NCI-H1105 (cell line): ENCODE measurements around the gene ADAM11.
A peak's percentile ranks its signal among the peaks of the same experiment; 100 is the strongest.

Experiments used
- DNase-seq: peaks from one replicate; lab custom pipeline; 2025; lab: John Stamatoyannopoulos, UW

The ADAM11 gene

DNA sequence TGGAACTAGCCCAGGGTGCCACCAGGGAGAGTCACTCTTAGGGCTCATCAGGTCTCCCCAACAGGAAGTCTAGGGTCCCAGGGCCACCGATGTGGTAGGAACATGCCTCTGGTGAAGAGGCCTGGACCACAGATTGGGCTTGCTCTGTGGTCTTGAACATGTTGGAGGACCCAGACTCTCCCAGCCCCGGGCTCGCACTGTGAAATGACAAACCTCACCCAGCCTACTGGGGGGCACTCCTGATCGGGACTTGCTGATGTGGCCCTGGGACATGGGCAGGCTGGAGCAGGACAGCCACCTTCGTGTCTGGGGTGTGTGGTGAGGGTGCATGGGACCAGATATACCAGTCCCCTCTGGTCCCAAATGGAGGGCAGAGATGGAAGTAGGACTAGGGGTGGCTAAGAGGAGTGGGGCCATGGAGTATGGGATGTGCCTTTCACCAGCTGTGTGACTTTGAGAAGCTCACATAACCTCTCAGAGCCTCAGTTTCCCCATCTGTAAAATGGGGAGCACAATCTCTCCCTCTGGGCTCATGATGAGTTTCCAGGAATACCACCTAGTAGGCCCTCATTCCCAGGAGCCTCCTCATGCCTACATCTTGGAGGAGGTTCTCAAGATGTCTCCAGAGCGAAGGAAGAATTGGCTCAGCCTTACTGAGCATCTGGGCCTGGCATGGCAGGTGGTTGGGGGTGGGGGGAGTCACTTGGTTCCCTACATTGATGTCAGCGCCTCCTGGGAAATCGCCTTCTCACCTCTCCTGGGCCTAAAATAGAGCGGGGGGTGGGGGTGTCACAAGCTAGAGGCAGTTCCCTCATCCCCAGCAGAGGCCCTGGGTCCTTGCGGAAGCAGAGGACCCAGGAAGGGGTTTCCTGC lies 1.5 kb upstream of the ADAM11 start:
- no peak for DNase-seq

DNA sequence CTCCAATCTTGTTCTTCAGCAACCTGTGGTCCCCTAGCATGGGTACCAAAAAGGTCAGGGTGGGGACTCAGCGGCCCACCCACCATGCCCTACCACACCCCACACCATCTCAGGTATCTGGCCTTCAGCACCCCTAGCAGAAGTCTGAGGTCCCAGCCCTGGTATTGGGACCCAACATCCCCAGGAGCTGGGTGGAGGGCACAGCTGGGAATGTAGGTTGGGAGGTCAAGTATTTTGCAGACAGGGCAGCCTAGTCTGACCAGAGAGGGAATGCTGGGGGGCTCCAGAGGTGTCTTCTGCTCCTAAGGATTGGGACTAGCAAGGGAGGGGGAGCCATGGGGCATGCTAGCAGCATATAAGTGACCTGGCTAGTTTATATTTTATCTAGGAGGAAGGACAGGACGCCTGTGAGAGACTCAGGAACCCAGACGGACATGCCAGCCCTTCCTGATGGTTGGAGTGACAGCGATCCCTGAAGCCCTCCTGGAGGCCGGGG lies 822 bp upstream of the ADAM11 start:
- DNase-seq: no peak

GRCh38 chr17:44759086-44759915 lies 513 bp downstream of the ADAM11 start:
- no peak for DNase-seq

DNA sequence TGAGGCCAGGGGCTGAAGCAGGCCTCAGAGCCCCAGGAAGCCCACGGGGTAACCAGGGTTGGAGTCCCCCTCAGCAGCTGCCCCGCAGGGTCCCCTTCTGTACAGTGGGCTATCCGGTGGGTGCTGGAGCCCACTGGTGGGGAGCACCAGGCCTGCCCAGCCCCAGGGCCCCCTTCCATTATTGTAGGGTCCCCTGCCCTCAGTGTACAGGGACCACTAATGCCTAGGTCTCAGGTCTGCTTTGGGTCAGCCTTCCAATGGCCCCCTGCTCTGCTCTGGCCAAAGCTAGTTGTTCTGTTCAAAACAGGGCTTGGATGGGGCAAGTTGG lies 1.1 kb downstream of the ADAM11 start:
- no peak for DNase-seq

DNA sequence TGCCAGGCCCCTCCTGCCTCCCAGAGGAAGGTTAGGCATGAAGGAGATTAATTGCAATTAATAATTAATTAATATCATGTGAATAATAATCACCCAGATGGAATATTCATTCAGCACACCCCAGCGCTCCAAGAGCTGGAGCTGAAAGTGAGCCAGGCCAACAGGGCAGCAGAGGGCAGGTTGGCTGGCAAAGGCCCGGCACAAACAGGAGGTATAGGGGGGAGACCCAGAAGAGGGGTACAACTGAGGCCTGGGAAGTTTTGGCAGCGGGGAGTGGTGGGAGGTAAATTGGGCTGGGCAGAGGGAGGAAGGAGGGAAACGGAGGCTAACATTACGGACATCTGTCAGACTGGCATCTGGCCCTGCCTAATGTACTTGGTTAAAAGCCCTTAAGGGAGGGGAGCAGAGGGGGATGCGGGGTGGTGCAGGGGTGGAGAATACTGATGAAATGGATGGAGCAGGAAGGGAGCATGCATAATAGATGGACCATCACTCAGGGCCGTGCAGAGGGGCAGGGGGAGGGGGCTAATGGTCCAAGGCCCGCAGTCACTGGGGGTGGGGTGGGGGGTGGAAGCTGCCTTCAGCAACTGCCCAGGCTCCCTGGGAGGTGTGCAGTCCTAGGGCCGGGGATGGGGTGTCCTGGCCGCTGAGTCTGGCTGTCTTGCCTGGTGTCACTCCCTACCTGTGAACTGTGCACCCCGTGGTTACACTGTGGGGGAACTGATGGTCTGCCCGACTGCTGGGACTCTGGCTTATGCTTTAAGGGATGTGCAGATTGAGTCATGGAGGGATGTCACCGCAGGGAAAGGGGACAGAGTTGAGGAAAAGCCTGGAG lies 1.9 kb downstream of the ADAM11 start:
- no peak for DNase-seq

- DNase-seq: no peak
These were observed 3.4 kb downstream of the ADAM11 start for GRCh38 chr17:44761932-44762810.

DNA sequence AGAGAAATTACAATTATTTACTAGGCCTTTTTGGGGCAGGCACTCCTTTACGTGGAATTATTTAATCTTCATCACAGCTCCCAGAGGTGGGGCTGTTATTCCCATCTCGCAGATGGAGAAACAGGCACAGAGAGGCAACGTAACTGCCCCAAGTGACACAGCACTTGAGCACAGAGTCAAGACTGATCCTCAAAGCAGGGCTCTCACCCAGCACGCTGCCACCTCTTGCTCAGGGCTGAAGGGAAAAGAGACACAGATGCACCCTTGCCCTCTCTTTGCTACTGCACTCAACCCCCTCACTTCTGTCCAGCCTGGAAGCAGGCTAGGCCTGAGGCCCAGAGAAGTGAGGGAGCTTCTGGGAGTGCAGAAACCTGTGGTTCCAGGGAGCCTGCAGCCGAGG lies 4.4 kb downstream of the ADAM11 start:
- DNase-seq: no peak

DNA sequence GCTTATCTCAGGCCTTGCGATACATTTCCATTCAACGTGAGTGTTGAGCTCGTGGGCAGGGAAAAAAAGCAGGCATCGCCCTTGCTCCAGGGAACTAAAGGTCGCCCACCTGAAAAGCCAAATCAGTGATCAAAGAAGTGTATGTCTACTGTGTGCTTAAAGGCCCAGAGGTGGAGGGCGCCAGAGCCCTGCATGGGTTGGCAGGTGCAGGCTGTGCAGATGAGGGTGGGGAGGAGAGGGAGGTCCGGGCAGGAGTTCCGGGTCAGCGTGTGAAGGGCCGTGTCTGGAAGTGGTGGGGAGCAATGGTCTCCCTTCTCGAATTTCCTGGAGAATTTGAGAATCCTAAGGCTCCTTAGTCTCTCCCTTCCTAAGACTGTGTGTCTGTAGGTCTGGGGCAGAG lies 7.2 kb downstream of the ADAM11 start:
- DNase-seq: no peak

GRCh38 chr17:44766409-44767038 lies 7.7 kb downstream of the ADAM11 start:
- no peak for DNase-seq

GRCh38 chr17:44767493-44767892 lies 8.7 kb downstream of the ADAM11 start:
- no peak for DNase-seq

GRCh38 chr17:44768505-44769142 lies 9.8 kb downstream of the ADAM11 start:
- no peak for DNase-seq

- no peak for DNase-seq
These were observed 10.4 kb downstream of the ADAM11 start for GRCh38 chr17:44769230-44769629.

- no peak for DNase-seq
These were observed 10.9 kb downstream of the ADAM11 start for GRCh38 chr17:44769647-44770084.

DNA sequence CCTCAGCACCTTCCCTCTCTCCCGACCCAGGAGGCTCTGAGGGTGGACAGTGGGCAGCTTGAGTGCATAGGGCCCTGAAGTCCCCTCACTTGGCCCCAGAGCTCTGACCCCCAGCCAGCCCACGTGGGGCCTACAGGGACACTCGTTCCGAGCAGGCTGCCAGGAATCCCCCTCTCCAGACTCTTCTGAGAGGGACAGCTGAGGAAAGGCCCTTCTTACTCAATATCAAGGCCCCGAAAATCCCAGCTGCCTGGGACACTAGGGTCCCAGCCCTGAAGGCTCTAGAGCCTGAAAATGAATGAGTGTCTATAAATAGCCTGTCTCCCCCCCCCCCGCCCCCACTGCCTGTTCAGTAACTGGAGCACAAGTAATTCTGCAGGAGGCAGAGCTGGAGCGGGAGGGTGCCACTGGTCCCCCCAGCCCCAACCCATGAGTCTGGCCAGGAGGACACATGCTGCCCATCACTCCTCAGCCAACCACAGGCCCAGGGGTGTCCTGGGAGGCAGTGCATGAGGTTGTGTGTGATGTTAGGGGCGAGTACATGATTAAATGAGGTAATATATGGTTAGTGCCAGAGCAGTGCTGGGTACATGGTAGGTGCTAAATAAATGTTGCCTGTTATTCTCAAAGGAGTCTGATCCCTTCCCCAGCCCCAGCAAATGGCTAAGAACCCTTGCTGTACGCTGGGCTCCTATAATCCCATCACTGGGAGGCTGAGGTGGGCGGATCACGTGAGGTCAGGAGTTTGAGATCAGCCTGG lies 11.6 kb downstream of the ADAM11 start:
- DNase-seq: no peak

- no peak for DNase-seq
These were observed 13.7 kb downstream of the ADAM11 start for GRCh38 chr17:44772308-44773045.

DNA sequence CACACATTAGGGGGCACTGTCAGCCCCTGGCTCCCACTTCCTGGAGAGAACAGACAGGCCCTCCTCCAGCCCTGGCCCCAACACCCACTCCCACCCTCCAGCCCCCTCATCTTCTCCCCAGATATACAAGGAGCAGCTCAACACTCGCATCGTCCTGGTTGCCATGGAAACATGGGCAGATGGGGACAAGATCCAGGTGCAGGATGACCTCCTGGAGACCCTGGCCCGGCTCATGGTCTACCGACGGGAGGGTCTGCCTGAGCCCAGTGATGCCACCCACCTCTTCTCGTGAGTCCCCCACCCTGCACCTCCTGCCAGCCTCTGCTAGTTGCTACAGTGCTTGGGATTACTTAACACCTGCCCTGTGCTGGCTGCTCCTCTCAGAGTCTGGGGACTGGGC lies 14.4 kb downstream of the ADAM11 start:
- no peak for DNase-seq

- DNase-seq: peak; percentile 76
These were observed 15.7 kb downstream of the ADAM11 start for GRCh38 chr17:44774271-44775135.
